ENCODE data around the gene TSPOAP1.
A peak's percentile ranks its signal among the peaks of the same experiment; 100 is the strongest.

The TSPOAP1 gene

GRCh38 chr17:58301504-58302150 lies 27.0 kb downstream of the TSPOAP1 start:
- no peak for DNase-seq

- DNase-seq: no peak
Measured at GRCh38 chr17:58300336-58300735, 28.3 kb downstream of the TSPOAP1 start.

GRCh38 chr17:58294034-58294433 lies 34.6 kb downstream of the TSPOAP1 start:
- no peak for DNase-seq

GRCh38 chr17:58291246-58291645 lies 37.3 kb downstream of the TSPOAP1 start:
- DNase-seq: no peak

- no peak for DNase-seq
Measured at GRCh38 chr17:58289869-58290268, 38.7 kb downstream of the TSPOAP1 start.

- DNase-seq: no peak
Measured at GRCh38 chr17:58285422-58285810, 43.2 kb downstream of the TSPOAP1 start.

- no peak for DNase-seq
Measured at GRCh38 chr17:58284613-58285421, 43.8 kb downstream of the TSPOAP1 start.

GRCh38 chr17:58283674-58284612 lies 44.7 kb downstream of the TSPOAP1 start:
- no peak for DNase-seq

GRCh38 chr17:58282442-58282841 lies 46.2 kb downstream of the TSPOAP1 start:
- no peak for DNase-seq

- DNase-seq: no peak
Measured at GRCh38 chr17:58281511-58282011, 47.0 kb downstream of the TSPOAP1 start.

- DNase-seq: no peak
Measured at GRCh38 chr17:58280480-58281217, 47.9 kb downstream of the TSPOAP1 start, which contains the start of gene MPO. Gene MPO, minus strand, starts transcription at chr17:58280935. Its CDS starts 177 bp downstream, at chr17:58280758.

GRCh38 chr17:58279736-58280479 lies 48.7 kb downstream of the TSPOAP1 start:
- DNase-seq: no peak

- DNase-seq: peak; percentile 88
Measured at GRCh38 chr17:58279016-58279711, 49.4 kb downstream of the TSPOAP1 start.

- no peak for DNase-seq
Measured at GRCh38 chr17:58278661-58279015, 50.0 kb downstream of the TSPOAP1 start.

GRCh38 chr17:58277802-58278595 lies 50.6 kb downstream of the TSPOAP1 start:
- no peak for DNase-seq

GRCh38 chr17:58277107-58277801 lies 51.3 kb downstream of the TSPOAP1 start:
- no peak for DNase-seq

- DNase-seq: no peak
Measured at GRCh38 chr17:58276423-58276822, 52.2 kb downstream of the TSPOAP1 start.

GRCh38 chr17:58275417-58275816 lies 53.2 kb downstream of the TSPOAP1 start:
- DNase-seq: no peak

- no peak for DNase-seq
Measured at GRCh38 chr17:58273453-58274104, 55.0 kb downstream of the TSPOAP1 start.

Data from right hindlimb (tissue), 1 donor.